Right lobe of liver (tissue), 6 donors: ENCODE measurements around the gene ZNF280A. TPM values are rescaled to one million over a fixed set of nuclear protein-coding genes. Genes with fewer than 3 reads are reported as not detected.
"Not testable (repeated sequence)": the region's sequence is repeated elsewhere in the genome, so short reads cannot be mapped to it uniquely, and the experiment has no call there.

Source experiments
- ATAC-seq, 4 donors: fragments of 200-7000 bp; cut with Tn5 transposase; one replicate each; pipeline ENCODE4 v1.9.1; 2020; ENCODE audit warnings: mild to moderate bottlenecking in 4 of 4, moderate library complexity in 4 of 4
- DNase-seq, 3 donors: peaks; one replicate each; pipeline ENCODE4 v3.0.0-alpha.2; 2020
- H3K27ac ChIP-seq, 3 donors: fragments of 200-600 bp; one replicate each; pipeline ENCODE4 v1.8.0; 2022
- H3K27me3 ChIP-seq, 2 donors: fragments of 200-600 bp; one replicate each; pipeline ENCODE4 v1.8.0; 2022
- H3K36me3 ChIP-seq, 4 donors: fragments of 200-600 bp; sonication (generic) in 1 of 4; one replicate each; pipeline versions ENCODE4 v1.5.1 to v1.8.0; 2017 to 2022; ENCODE audit warnings: control low read depth in 1 of 4
- H3K4me1 ChIP-seq, 4 donors: fragments of 200-600 bp; sonication (generic) in 1 of 4; one replicate each; pipeline versions ENCODE4 v1.5.1 to v1.8.0; 2017 to 2022; ENCODE audit warnings: control low read depth in 1 of 4
- H3K4me3 ChIP-seq, 3 donors: fragments of 200-600 bp; one replicate each; pipeline ENCODE4 v1.8.0; 2022
- H3K9me3 ChIP-seq, 4 donors: fragments of 200-600 bp; sonication (generic) in 1 of 4; one replicate each; pipeline versions ENCODE4 v1.5.1 to v1.8.0; 2017 to 2022; ENCODE audit warnings: control low read depth in 1 of 4
- CTCF ChIP-seq, 4 donors: fragments of 200-600 bp in 3 of 4; fragments of 450-650 bp in 1 of 4; IDR thresholded peaks; one replicate each; pipeline versions ENCODE4 v1.5.1 to v1.8.0; 2016 to 2022; ENCODE audit warnings: antibody characterized with exemption in 4 of 4, mild to moderate bottlenecking in 2 of 4
- POLR2A ChIP-seq: fragments of 450-650 bp; IDR thresholded peaks from one replicate; pipeline ENCODE4 v1.6.1; 2017; ENCODE audit warnings: antibody characterized with exemption, mild to moderate bottlenecking
- WGBS: methylation state at CpG from one replicate; pipeline ENCODE4 v1.1.6; 2018; ENCODE audit warnings: low coverage, low lambda C conversion rate; ENCODE audit not compliant: insufficient coverage; ENCODE audit errors: missing lambda C conversion rate; 5-methylcytosine and 5-hydroxymethylcytosine counted together
- intact Hi-C, 2 donors: fragments of 100-400 bp; cut with DNase I; formaldehyde crosslinking; loops; one replicate each; pipeline versions ENCODE4 v1.11.2 to v1.14.1; 2022
- total RNA-seq, 6 experiments: library from RNA; depleted of rRNA in 2 of 6; stranded (reverse); fragments of >200 nt in 2 of 6; fragmentation: NEBNext Ultra II Directional in 3 of 6; extraction: Animal tissue kit (Norgen Biotek cat#: 25700) in 3 of 6; gene quantifications; one replicate each; pipeline versions ENCODE4 v1.1.0 to v1.2.4, GENCODE V29; 2016 to 2023
- donor health status: DM: no; HTN: yes; CAD: no.
- donor health status: DM: no; HTN: no; CAD: no.
- donor health status: DM: no; HTN: no; CAD: no.
- donor health status: DM: no; HTN: yes; CAD: no.
- donor health status: DM: no; HTN: yes; CAD: no.

ZNF280A gene
- total RNA-seq, 6 experiments from 2014 or later = not detected

- Histone ChIP-seq H3K4me1 (no peaks in the 10 kb centered on the region), H3K9me3 (no peaks in the 10 kb centered on the region), H3K4me3 (no peak overlapping the region), H3K36me3 (no peaks in the 10 kb centered on the region), H3K27me3 (no peaks in the 10 kb centered on the region), H3K27ac (no peak overlapping the region)
- ATAC-seq (no peak), DNase-seq (no peak)
- TF ChIP-seq CTCF (IDR thresholded peaks at IDR 0.05) = no peak
- intact Hi-C loops = no loop called here
- WGBS = 73% methylated on average over 12 of the region's 12 CpGs
These were observed 865 bp upstream of the ZNF280A start for GRCh38 chr22:22520667-22521602.

- no peaks in the 10 kb centered on the region for H3K4me1 ChIP-seq
- no peak overlapping the region for H3K4me3 ChIP-seq
- ATAC-seq = no peak
- WGBS = 60% methylated on average over 5 of the region's 5 CpGs
- H3K27ac ChIP-seq = no peak overlapping the region
- no peak for DNase-seq
- H3K9me3 ChIP-seq = no peaks in the 10 kb centered on the region
- intact Hi-C loops = no loop called here
- H3K27me3 ChIP-seq = no peaks in the 10 kb centered on the region
- H3K36me3 ChIP-seq = no peaks in the 10 kb centered on the region
- TF ChIP-seq CTCF (IDR thresholded peaks at IDR 0.05) (no peak), POLR2A (no peak)
These were observed 479 bp downstream of the ZNF280A start for GRCh38 chr22:22519591-22519990.

GRCh38 chr22:22516992-22517391 lies 3.1 kb downstream of the ZNF280A start:
- Histone ChIP-seq H3K27me3 (no peaks in the 10 kb centered on the region), H3K9me3 (no peaks in the 10 kb centered on the region), H3K4me3 (no peak overlapping the region), H3K36me3 (no peaks in the 10 kb centered on the region), H3K4me1 (no peaks in the 10 kb centered on the region), H3K27ac (no peak overlapping the region)
- no peak for DNase-seq
- 34% methylated on average over 4 of the region's 4 CpGs for WGBS
- intact Hi-C loops = no loop called here
- TF ChIP-seq CTCF (IDR thresholded peaks at IDR 0.05) (no peak), POLR2A (no peak)
- ATAC-seq = no peak

GRCh38 chr22:22515890-22516289 lies 4.2 kb downstream of the ZNF280A start:
- no peak for DNase-seq
- intact Hi-C loops = no loop called here
- Histone ChIP-seq H3K4me3 (no peak overlapping the region), H3K4me1 (no peaks in the 10 kb centered on the region), H3K36me3 (no peaks in the 10 kb centered on the region), H3K27me3 (no peaks in the 10 kb centered on the region), H3K9me3 (no peaks in the 10 kb centered on the region), H3K27ac (no peak overlapping the region)
- ATAC-seq = no peak
- TF ChIP-seq POLR2A (no peak), CTCF (IDR thresholded peaks at IDR 0.05) (no peak)

GRCh38 chr22:22514431-22514830 lies 5.6 kb downstream of the ZNF280A start:
- H3K4me3 ChIP-seq, H3K36me3 ChIP-seq, H3K27ac ChIP-seq, intact Hi-C loops, H3K9me3 ChIP-seq, DNase-seq, H3K4me1 ChIP-seq, H3K27me3 ChIP-seq, ATAC-seq: not testable (repeated sequence)
- WGBS = 42% methylated on average over 7 of the region's 8 CpGs
